K562 (cell line): ENCODE measurements around the gene HRC. TPM values are rescaled to one million over a fixed set of nuclear protein-coding genes. Genes with fewer than 3 reads are reported as not detected.

Source experiments
- ATF1 ChIP-seq, 2 experiments: fragments of 450-650 bp in 1 of 2; IDR thresholded peaks; 2 replicates each; pipeline ENCODE4 v1.6.1; 2016; ENCODE audit warnings: missing compliant biosample characterization in 1 of 2, missing genetic modification characterization in 1 of 2
- CREB1 ChIP-seq, 2 experiments: sonication (generic) in 1 of 2; formaldehyde crosslinking in 1 of 2; IDR thresholded peaks; 2 replicates each; pipeline versions ENCODE4 v1.6.1 to v1.8.0; 2012 to 2022; ENCODE audit warnings: inconsistent platforms in 1 of 2, mild to moderate bottlenecking in 1 of 2, missing genetic modification reagents in 1 of 2, moderate library complexity in 1 of 2
- CXXC5 ChIP-seq: fragments of 250-450 bp; sonication (Bioruptor Pico); IDR thresholded peaks from 2 replicates; pipeline ENCODE4 v1.8.0; 2022; ENCODE audit warnings: inconsistent platforms, mild to moderate bottlenecking, moderate library complexity
- DDX20 ChIP-seq: fragments of 450-650 bp; IDR thresholded peaks from 2 replicates; pipeline ENCODE4 v1.6.1; 2016; ENCODE audit warnings: missing genetic modification characterization, low read depth, mild to moderate bottlenecking, missing compliant biosample characterization, moderate library complexity
- E2F6 ChIP-seq, 2 experiments: IDR thresholded peaks; 2 replicates each; pipeline ENCODE4 v1.6.1; 2011; ENCODE audit warnings: borderline replicate concordance in 1 of 2, control low read depth in 1 of 2, low read depth in 1 of 2, low read length in 1 of 2, mild to moderate bottlenecking in 1 of 2, mixed read lengths in 1 of 2, moderate library complexity in 1 of 2; ENCODE audit not compliant: insufficient read depth in 1 of 2, insufficient read length in 1 of 2, poor library complexity in 1 of 2, severe bottlenecking in 1 of 2; ENCODE audit errors: extremely low read depth in 1 of 2
- EGR1 ChIP-seq: fragments of 450-650 bp; conservative IDR thresholded peaks from 2 replicates; pipeline ENCODE4 v1.6.1; 2017; ENCODE audit warnings: mild to moderate bottlenecking
- MTA3 ChIP-seq: fragments of 450-650 bp; formaldehyde crosslinking; IDR thresholded peaks from 2 replicates; pipeline ENCODE4 v1.6.1; 2017; ENCODE audit warnings: mild to moderate bottlenecking, borderline replicate concordance
- PHB ChIP-seq: fragments of 250-450 bp; sonication (Bioruptor Pico); IDR thresholded peaks from 2 replicates; pipeline ENCODE4 v1.5.0; 2021
- SIN3A ChIP-seq, 2 experiments: fragments of 150-350 bp in 1 of 2; IDR thresholded peaks; 2 replicates each; pipeline ENCODE4 v1.6.1; 2011 to 2016; ENCODE audit warnings: borderline replicate concordance in 2 of 2, low read depth in 2 of 2, low read length in 2 of 2, mild to moderate bottlenecking in 2 of 2, moderate library complexity in 2 of 2; ENCODE audit not compliant: control insufficient read depth in 1 of 2
- STAT5A ChIP-seq: IDR thresholded peaks from 2 replicates; pipeline ENCODE4 v1.6.1; 2012; ENCODE audit warnings: low read length, inconsistent platforms, borderline replicate concordance
- ZBTB40 ChIP-seq, 2 experiments: fragments of 450-650 bp in 1 of 2; sonication (generic) in 1 of 2; formaldehyde crosslinking in 1 of 2; IDR thresholded peaks; 2 replicates each; pipeline versions ENCODE4 v1.7.1 to v1.9.0; 2016 to 2022; ENCODE audit warnings: inconsistent platforms in 1 of 2, mild to moderate bottlenecking in 1 of 2, missing genetic modification reagents in 1 of 2
- ZFX ChIP-seq: sonication (generic); formaldehyde crosslinking; IDR thresholded peaks from 2 replicates; pipeline ENCODE4 v1.8.0; 2022; ENCODE audit warnings: mild to moderate bottlenecking, missing genetic modification reagents, moderate library complexity
- ZNF263 ChIP-seq: sonication (generic); formaldehyde crosslinking; IDR thresholded peaks from 2 replicates; pipeline ENCODE4 v1.8.0; 2022; ENCODE audit warnings: mild to moderate bottlenecking, missing genetic modification reagents, borderline replicate concordance
- ZNF311 ChIP-seq: fragments of 250-450 bp; sonication (Bioruptor Pico); IDR thresholded peaks from 2 replicates; pipeline ENCODE4 v1.4.0; 2020; ENCODE audit warnings: mild to moderate bottlenecking, moderate library complexity
- polyA plus RNA-seq, 8 experiments: library from polyadenylated mRNA; depleted of rRNA in 4 of 8; stranded (reverse) in 5 of 8; unstranded in 3 of 8; fragments of >200 nt; fragmentation: Nextera tagmentation in 2 of 8; fragmentation: Illumina TruSeq in 1 of 8; extraction: Ambion mirVana in 2 of 8; extraction: Trizol in 1 of 8; gene quantifications; 2 replicates each; pipeline versions ENCODE4 v1.2.1 to v1.2.3, GENCODE V29; 2011 to 2014; ENCODE audit warnings: inconsistent platforms in 1 of 8, missing spikeins in 1 of 8
- total RNA-seq, 7 experiments: library from RNA; depleted of rRNA in 6 of 7; stranded (reverse); fragments of >200 nt in 6 of 7; fragmentation: Illumina TruSeq in 2 of 7; extraction: Trizol in 2 of 7; gene quantifications; 2 replicates each; pipeline versions ENCODE4 v1.2.1 to v1.2.3, GENCODE V29; 2011 to 2021; ENCODE audit warnings: low replicate concordance in 1 of 7
- TF ChIP-seq, protein P1 (sequence below): sonication (generic); formaldehyde crosslinking; IDR thresholded peaks from 2 replicates; pipeline ENCODE4 v1.9.0; 2022; ENCODE audit warnings: mild to moderate bottlenecking, missing genetic modification reagents

The HRC gene
- total and polyA plus RNA-seq, 9 of the 15 experiments (the other 6 are each of a cell fraction or from before 2014, with no cell fraction given): 0.66 to 18.7 (median 13.1) TPM

- TF ChIP-seq ZNF263 (CRISPR knock-in tag) (peak; percentile 79), EGR1 (peak; percentile 86), DDX20 (tag) (no peak), ZBTB40 (IDR thresholded peaks at IDR 0.05) (0 out of 2 replicates have a peak, but pooled peaks have one; percentile 21), ZBTB40 (CRISPR knock-in tag; IDR thresholded peaks at IDR 0.05) (no peak), STAT5A (no peak), CXXC5 (peak; percentile 44; the same call in 1 of the 2 replicates), ZNF311 (CRISPR knock-in tag) (no peak), SIN3A (IDR thresholded peaks at IDR 0.05; ENCODE audit: borderline replicate concordance in 2 of 2, control insufficient read depth in 1 of 2, low read depth in 2 of 2, low read length in 2 of 2) (peak in 1 of 2 experiments; percentile 40; a peak in 1 of 4 replicates), MTA3 (no peak), ATF1 (CRISPR knock-in tag; IDR thresholded peaks at IDR 0.05) (no peak), ATF1 (tag; IDR thresholded peaks at IDR 0.05) (peak; percentile 64), PHB (CRISPR knock-in tag) (no peak), ZFX (CRISPR knock-in tag) (peak; percentile 54), CREB1 (IDR thresholded peaks at IDR 0.05) (no peak), CREB1 (CRISPR knock-in tag; IDR thresholded peaks at IDR 0.05) (0 out of 2 replicates have a peak, but pooled peaks have one; percentile 15), E2F6 (IDR thresholded peaks at IDR 0.05; ENCODE audit: borderline replicate concordance in 1 of 2, extremely low read depth in 1 of 2, insufficient read depth in 1 of 2, insufficient read length in 1 of 2, low read depth in 1 of 2, low read length in 1 of 2, poor library complexity in 1 of 2, severe bottlenecking in 1 of 2) (peak in 1 of 2 experiments; percentile 29)
- TF ChIP-seq, protein P1, sequence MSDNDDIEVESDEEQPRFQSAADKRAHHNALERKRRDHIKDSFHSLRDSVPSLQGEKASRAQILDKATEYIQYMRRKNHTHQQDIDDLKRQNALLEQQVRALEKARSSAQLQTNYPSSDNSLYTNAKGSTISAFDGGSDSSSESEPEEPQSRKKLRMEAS: 0 out of 2 replicates have a peak, but pooled peaks have one; percentile 39
Measured at GRCh38 chr19:49114630-49115363, 40.4 kb downstream of the HRC start (continued).
